ENCODE results near the gene GREM2. TPM values are rescaled to one million over a fixed set of nuclear protein-coding genes. Genes with fewer than 3 reads are reported as not detected.

Gene GREM2
- total RNA-seq, 2 experiments from 2014 or later: 0.17 to 0.25 TPM

- Mint-ChIP-seq H3K27me3 (ENCODE audit: low read depth) (no peaks in the 10 kb centered on the region), H3K27ac (no peak overlapping the region), H3K36me3 (ENCODE audit: low read depth) (no peaks in the 10 kb centered on the region), H3K9me3 (no peaks in the 10 kb centered on the region), H3K4me3 (no peak overlapping the region), H3K4me1 (ENCODE audit: low read depth) (no peaks in the 10 kb centered on the region)
- no peak for DNase-seq
- intact Hi-C loops (cut with micrococcal nuclease): loop anchor here (1.0 to 10.0 kb wide), 2 partner anchors 147 to 577 kb away; no protein-coding TSS in a partner anchor
- CTCF ChIA-PET: no interaction called here
Observed at GRCh38 chr1:240602189-240602588, 9.8 kb downstream of the GREM2 start.

GRCh38 chr1:240599830-240600229, 12.1 kb downstream of the GREM2 start:
- Mint-ChIP-seq H3K36me3 (ENCODE audit: low read depth) (no peaks in the 10 kb centered on the region), H3K4me1 (ENCODE audit: low read depth) (no peaks in the 10 kb centered on the region), H3K9me3 (no peaks in the 10 kb centered on the region), H3K27me3 (ENCODE audit: low read depth) (no peaks in the 10 kb centered on the region), H3K4me3 (no peak overlapping the region), H3K27ac (no peak overlapping the region)
- CTCF ChIA-PET: interaction anchor here (0.7 kb wide), 1 partner anchor 132 kb away, joined by 3 read pairs; no protein-coding TSS in a partner anchor
- DNase-seq: no peak
- intact Hi-C loops (cut with micrococcal nuclease): loop anchor here (10.0 kb wide), 1 partner anchor 575 kb away; no protein-coding TSS in a partner anchor

- Mint-ChIP-seq H3K9me3 (no peaks in the 10 kb centered on the region), H3K36me3 (ENCODE audit: low read depth) (no peaks in the 10 kb centered on the region), H3K27me3 (ENCODE audit: low read depth) (no peaks in the 10 kb centered on the region), H3K4me1 (ENCODE audit: low read depth) (no peaks in the 10 kb centered on the region), H3K4me3 (no peak overlapping the region), H3K27ac (no peak overlapping the region)
- CTCF ChIA-PET: interaction anchor here (0.7 kb wide), 1 partner anchor 133 kb away, joined by 3 read pairs; no protein-coding TSS in a partner anchor
- no peak for DNase-seq
- intact Hi-C loops (cut with micrococcal nuclease): no loop called here
Observed at GRCh38 chr1:240599299-240599698, 12.7 kb downstream of the GREM2 start.

GRCh38 chr1:240598216-240599001, 13.5 kb downstream of the GREM2 start:
- no peak for DNase-seq
- CTCF ChIA-PET: no interaction called here
- intact Hi-C loops (cut with micrococcal nuclease): no loop called here

GRCh38 chr1:240597153-240597745, 14.7 kb downstream of the GREM2 start:
- CTCF ChIA-PET: no interaction called here

More at GRCh38 chr1:240598216-240599001, 13.5 kb downstream of the GREM2 start:
- no peaks in the 10 kb centered on the region for H3K9me3 Mint-ChIP-seq
- H3K27ac Mint-ChIP-seq: no peak overlapping the region
- H3K27me3 Mint-ChIP-seq (ENCODE audit: low read depth): no peaks in the 10 kb centered on the region
- H3K36me3 Mint-ChIP-seq (ENCODE audit: low read depth): no peaks in the 10 kb centered on the region
- no peaks in the 10 kb centered on the region for H3K4me1 Mint-ChIP-seq (ENCODE audit: low read depth)
- H3K4me3 Mint-ChIP-seq: no peak overlapping the region

GRCh38 chr1:240595476-240595875, 16.5 kb downstream of the GREM2 start:
- no peak for DNase-seq
- CTCF ChIA-PET: no interaction called here
- intact Hi-C loops (cut with micrococcal nuclease): no loop called here
- no peaks in the 10 kb centered on the region for H3K27me3 Mint-ChIP-seq (ENCODE audit: low read depth)
- H3K9me3 Mint-ChIP-seq: no peaks in the 10 kb centered on the region
- no peaks in the 10 kb centered on the region for H3K36me3 Mint-ChIP-seq (ENCODE audit: low read depth)
- H3K4me1 Mint-ChIP-seq (ENCODE audit: low read depth): no peaks in the 10 kb centered on the region
- no peak overlapping the region for H3K27ac Mint-ChIP-seq
- H3K4me3 Mint-ChIP-seq: no peak overlapping the region

More at GRCh38 chr1:240597153-240597745, 14.7 kb downstream of the GREM2 start:
- no peaks in the 10 kb centered on the region for H3K27me3 Mint-ChIP-seq (ENCODE audit: low read depth)
- no peak overlapping the region for H3K4me3 Mint-ChIP-seq
- no peak overlapping the region for H3K27ac Mint-ChIP-seq
- DNase-seq: no peak
- no peaks in the 10 kb centered on the region for H3K9me3 Mint-ChIP-seq
- H3K36me3 Mint-ChIP-seq (ENCODE audit: low read depth): no peaks in the 10 kb centered on the region
- no peaks in the 10 kb centered on the region for H3K4me1 Mint-ChIP-seq (ENCODE audit: low read depth)
- intact Hi-C loops (cut with micrococcal nuclease): no loop called here

- CTCF ChIA-PET: no interaction called here
- Mint-ChIP-seq H3K4me3 (no peak overlapping the region), H3K27ac (no peak overlapping the region), H3K27me3 (ENCODE audit: low read depth) (no peaks in the 10 kb centered on the region), H3K9me3 (no peaks in the 10 kb centered on the region), H3K36me3 (ENCODE audit: low read depth) (no peaks in the 10 kb centered on the region), H3K4me1 (ENCODE audit: low read depth) (no peaks in the 10 kb centered on the region)
- intact Hi-C loops (cut with micrococcal nuclease): no loop called here
- no peak for DNase-seq
Observed at GRCh38 chr1:240591564-240591963, 20.4 kb downstream of the GREM2 start.

- Mint-ChIP-seq H3K27me3 (ENCODE audit: low read depth) (no peaks in the 10 kb centered on the region), H3K4me3 (no peak overlapping the region), H3K36me3 (ENCODE audit: low read depth) (no peaks in the 10 kb centered on the region), H3K9me3 (no peaks in the 10 kb centered on the region), H3K4me1 (ENCODE audit: low read depth) (no peaks in the 10 kb centered on the region), H3K27ac (no peak overlapping the region)
- intact Hi-C loops (cut with micrococcal nuclease): no loop called here
- CTCF ChIA-PET: no interaction called here
- no peak for DNase-seq
Observed at GRCh38 chr1:240591078-240591477, 20.9 kb downstream of the GREM2 start.

- Mint-ChIP-seq H3K27ac (no peak overlapping the region), H3K27me3 (ENCODE audit: low read depth) (no peaks in the 10 kb centered on the region), H3K4me3 (no peak overlapping the region), H3K4me1 (ENCODE audit: low read depth) (no peaks in the 10 kb centered on the region), H3K9me3 (no peaks in the 10 kb centered on the region), H3K36me3 (ENCODE audit: low read depth) (no peaks in the 10 kb centered on the region)
- no peak for DNase-seq
- intact Hi-C loops (cut with micrococcal nuclease): no loop called here
- CTCF ChIA-PET: interaction anchor here (0.7 kb wide), 1 partner anchor 156 kb away, joined by 4 read pairs; no protein-coding TSS in a partner anchor
Observed at GRCh38 chr1:240589585-240590110, 22.3 kb downstream of the GREM2 start.

- Mint-ChIP-seq H3K27ac (no peak overlapping the region), H3K4me3 (no peak overlapping the region), H3K4me1 (ENCODE audit: low read depth) (no peaks in the 10 kb centered on the region), H3K36me3 (ENCODE audit: low read depth) (no peaks in the 10 kb centered on the region), H3K27me3 (ENCODE audit: low read depth) (no peaks in the 10 kb centered on the region), H3K9me3 (no peaks in the 10 kb centered on the region)
- CTCF ChIA-PET: no interaction called here
- intact Hi-C loops (cut with micrococcal nuclease): no loop called here
- DNase-seq: no peak
Observed at GRCh38 chr1:240586006-240586405, 25.9 kb downstream of the GREM2 start.

- intact Hi-C loops (cut with micrococcal nuclease): no loop called here
- Mint-ChIP-seq H3K27me3 (ENCODE audit: low read depth) (no peaks in the 10 kb centered on the region), H3K4me3 (no peak overlapping the region), H3K36me3 (ENCODE audit: low read depth) (no peaks in the 10 kb centered on the region), H3K4me1 (ENCODE audit: low read depth) (no peaks in the 10 kb centered on the region), H3K27ac (no peak overlapping the region), H3K9me3 (no peaks in the 10 kb centered on the region)
- no peak for DNase-seq
- CTCF ChIA-PET: interaction anchor here (0.9 kb wide), 1 partner anchor 394 kb away, joined by 8 read pairs; no protein-coding TSS in a partner anchor
Observed at GRCh38 chr1:240582953-240583352, 29.0 kb downstream of the GREM2 start.

GRCh38 chr1:240579511-240579910, 32.4 kb downstream of the GREM2 start:
- Mint-ChIP-seq H3K27ac (no peak overlapping the region), H3K4me1 (ENCODE audit: low read depth) (peaks cover 13% of the 10 kb centered on the region), H3K9me3 (no peaks in the 10 kb centered on the region), H3K4me3 (no peak overlapping the region), H3K36me3 (ENCODE audit: low read depth) (no peaks in the 10 kb centered on the region), H3K27me3 (ENCODE audit: low read depth) (no peaks in the 10 kb centered on the region)
- CTCF ChIA-PET: no interaction called here
- intact Hi-C loops (cut with micrococcal nuclease): no loop called here
- DNase-seq: no peak

Data from activated naive CD4-positive, alpha-beta T cell treated with anti-CD3 and anti-CD28 coated beads for 36 hours (primary cell).